IPS DF 19.7 (cell line): ENCODE results near the gene UFSP2.

Source experiments
- DNase-seq: peaks from one replicate; pipeline ENCODE4 v3.0.0-alpha.2; 2013; ENCODE audit warnings: low read depth, low spot score

UFSP2 gene

GRCh38 chr4:185425647-185426352 is at the start of gene UFSP2:
Gene UFSP2, minus strand, starts transcription at chr4:185425964. Its CDS starts 96 bp downstream, at chr4:185425868.
- peak; percentile 30 for DNase-seq

GRCh38 chr4:185473247-185473646 is 47.5 kb upstream of the UFSP2 start:
- no peak for DNase-seq

- no peak for DNase-seq
These were observed 46.4 kb upstream of the UFSP2 start for GRCh38 chr4:185472103-185472542.

- no peak for DNase-seq
These were observed 45.7 kb upstream of the UFSP2 start, which contains the start of gene CCDC110 for GRCh38 chr4:185471235-185472102. Gene CCDC110, minus strand, starts transcription at chr4:185471733. Its CDS starts 50 bp downstream, at chr4:185471683.

GRCh38 chr4:185470501-185471195 is 44.9 kb upstream of the UFSP2 start:
- no peak for DNase-seq

- DNase-seq, result no peak
These were observed 43.9 kb upstream of the UFSP2 start for GRCh38 chr4:185469580-185470154.

- no peak for DNase-seq
These were observed 43.2 kb upstream of the UFSP2 start for GRCh38 chr4:185468999-185469398.

- no peak for DNase-seq
These were observed 42.2 kb upstream of the UFSP2 start for GRCh38 chr4:185467991-185468390.

- DNase-seq, result no peak
These were observed 41.3 kb upstream of the UFSP2 start for GRCh38 chr4:185467101-185467500.

GRCh38 chr4:185465707-185466106 is 39.9 kb upstream of the UFSP2 start:
- DNase-seq, result no peak

GRCh38 chr4:185464887-185465286 is 39.1 kb upstream of the UFSP2 start:
- no peak for DNase-seq

- no peak for DNase-seq
These were observed 38.4 kb upstream of the UFSP2 start for GRCh38 chr4:185464183-185464582.

- no peak for DNase-seq
These were observed 37.8 kb upstream of the UFSP2 start for GRCh38 chr4:185463541-185463940.

GRCh38 chr4:185461565-185461964 is 35.8 kb upstream of the UFSP2 start:
- no peak for DNase-seq

GRCh38 chr4:185457136-185457535 is 31.4 kb upstream of the UFSP2 start:
- no peak for DNase-seq

- no peak for DNase-seq
These were observed 30.4 kb upstream of the UFSP2 start for GRCh38 chr4:185456131-185456530.

- no peak for DNase-seq
These were observed 19.4 kb upstream of the UFSP2 start for GRCh38 chr4:185445209-185445608.

GRCh38 chr4:185441479-185441878 is 15.7 kb upstream of the UFSP2 start:
- DNase-seq, result no peak

GRCh38 chr4:185437809-185438208 is 12.0 kb upstream of the UFSP2 start:
- no peak for DNase-seq

GRCh38 chr4:185435466-185435865 is 9.7 kb upstream of the UFSP2 start:
- DNase-seq, result no peak

GRCh38 chr4:185429660-185430059 is 3.9 kb upstream of the UFSP2 start:
- no peak for DNase-seq
